Kidney glomerular epithelial cell (primary cell): ENCODE results near the gene RPRD2.

Experiments used
- DNase-seq: peaks from one replicate; lab custom pipeline; 2025; lab: John Stamatoyannopoulos, UW

The RPRD2 gene

DNA sequence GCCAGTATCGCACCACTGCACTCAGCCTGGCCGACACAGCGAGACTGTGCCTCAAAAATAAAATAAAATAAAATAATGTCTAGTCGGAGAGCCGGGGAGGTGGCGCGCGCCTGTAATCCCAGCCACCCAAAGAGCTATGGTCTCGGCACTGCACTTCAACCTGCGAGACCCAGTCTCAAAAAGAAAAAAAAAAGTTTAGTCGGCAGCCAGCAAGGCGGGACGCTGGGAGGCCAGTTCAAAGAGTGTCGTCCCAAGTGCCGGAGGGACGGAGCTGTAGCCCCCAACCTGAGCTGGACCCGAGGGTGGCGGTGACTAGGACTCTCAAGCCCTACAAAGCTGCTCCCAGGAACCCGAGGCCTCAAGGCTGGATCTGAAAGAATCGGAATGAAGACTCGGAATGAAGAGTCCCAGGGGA, 151.0 kb downstream of the RPRD2 start:
- no peak for DNase-seq

DNA sequence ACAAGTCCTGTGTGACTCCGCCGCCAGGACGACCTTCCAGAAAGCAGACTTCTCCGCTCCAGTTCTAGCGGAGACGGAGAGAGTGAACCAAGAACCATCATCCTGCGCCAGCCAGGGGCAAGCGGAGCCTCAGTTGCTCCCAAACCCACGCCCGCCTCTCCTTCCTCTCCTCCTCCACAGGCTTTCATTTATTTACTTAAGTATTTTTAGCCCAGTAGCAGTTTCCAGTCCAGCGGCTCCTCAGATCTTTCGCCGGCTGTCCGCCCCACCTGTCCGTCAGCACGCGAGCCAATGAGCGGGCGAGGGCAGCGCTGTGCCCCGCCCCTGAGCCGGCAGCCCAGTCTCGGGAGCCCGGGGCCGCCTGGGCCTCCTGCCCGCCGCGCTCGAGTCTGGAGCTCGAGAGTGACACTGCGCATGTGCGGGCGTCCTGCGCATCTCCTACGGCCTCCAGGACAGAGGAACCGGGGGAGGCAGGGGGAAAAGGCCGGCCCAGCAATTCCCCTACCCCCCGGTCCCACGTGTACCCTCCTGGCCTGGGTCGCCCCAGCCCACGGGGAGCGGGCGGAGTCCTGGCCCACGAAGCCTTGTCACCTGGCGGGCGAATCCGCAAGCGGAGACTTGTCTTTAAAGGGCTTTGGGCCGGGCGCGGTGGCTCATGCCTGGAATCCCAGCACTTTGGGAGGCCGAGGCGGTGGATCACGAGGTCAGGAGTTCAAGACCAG, 151.5 kb downstream of the RPRD2 start, which contains the start of gene FALEC:
TSS of gene FALEC (plus strand) at position 425 of the 722 bp plus-strand sequence.
- DNase-seq, result peak; percentile 90

DNA sequence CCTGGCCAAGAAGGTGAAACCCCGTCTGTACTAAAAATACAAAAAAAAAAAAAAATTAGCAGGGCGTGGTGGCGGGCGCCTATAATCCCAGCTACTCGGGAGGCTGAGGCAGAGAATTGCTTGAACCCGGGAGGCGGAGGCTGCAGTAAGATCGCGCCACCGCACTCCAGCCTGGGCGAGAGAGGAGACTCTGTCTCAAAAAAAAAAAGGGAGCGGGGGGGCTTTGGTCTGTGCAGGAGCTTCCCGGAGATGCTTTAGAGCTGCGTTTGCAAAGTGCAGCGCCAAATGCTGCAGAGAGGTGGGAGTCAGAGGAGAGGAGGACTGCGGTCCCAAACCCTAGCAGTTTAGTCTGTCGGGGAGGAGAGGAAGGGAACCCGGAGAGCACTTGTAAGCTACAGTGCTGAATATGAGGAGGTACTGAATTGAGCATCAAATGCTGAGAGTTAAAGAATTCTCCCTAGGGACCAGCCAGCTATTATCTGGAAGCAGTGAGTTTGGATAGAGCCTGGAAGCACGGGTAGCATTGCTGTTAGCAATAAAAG, 152.2 kb downstream of the RPRD2 start:
- no peak for DNase-seq

DNA sequence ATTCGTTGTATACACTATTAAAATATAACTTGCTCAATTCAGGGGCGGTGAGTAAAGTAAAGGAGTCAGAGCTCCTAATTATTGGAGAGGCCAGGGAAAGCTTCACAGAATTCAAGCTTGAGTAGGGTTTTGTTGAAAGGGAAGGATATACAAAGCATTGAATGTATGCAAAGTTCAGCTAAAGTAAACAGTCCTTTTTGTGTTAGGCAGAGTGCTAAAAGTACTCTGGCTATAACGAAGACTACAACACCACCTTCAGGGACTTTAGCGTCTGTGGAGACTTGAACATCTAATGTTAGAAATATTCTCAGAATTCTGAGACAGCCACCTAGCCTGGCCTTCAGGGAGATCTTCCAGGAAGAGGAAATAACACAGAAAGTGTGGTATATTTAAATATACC, 152.7 kb downstream of the RPRD2 start:
- DNase-seq, result peak; percentile 3

DNA sequence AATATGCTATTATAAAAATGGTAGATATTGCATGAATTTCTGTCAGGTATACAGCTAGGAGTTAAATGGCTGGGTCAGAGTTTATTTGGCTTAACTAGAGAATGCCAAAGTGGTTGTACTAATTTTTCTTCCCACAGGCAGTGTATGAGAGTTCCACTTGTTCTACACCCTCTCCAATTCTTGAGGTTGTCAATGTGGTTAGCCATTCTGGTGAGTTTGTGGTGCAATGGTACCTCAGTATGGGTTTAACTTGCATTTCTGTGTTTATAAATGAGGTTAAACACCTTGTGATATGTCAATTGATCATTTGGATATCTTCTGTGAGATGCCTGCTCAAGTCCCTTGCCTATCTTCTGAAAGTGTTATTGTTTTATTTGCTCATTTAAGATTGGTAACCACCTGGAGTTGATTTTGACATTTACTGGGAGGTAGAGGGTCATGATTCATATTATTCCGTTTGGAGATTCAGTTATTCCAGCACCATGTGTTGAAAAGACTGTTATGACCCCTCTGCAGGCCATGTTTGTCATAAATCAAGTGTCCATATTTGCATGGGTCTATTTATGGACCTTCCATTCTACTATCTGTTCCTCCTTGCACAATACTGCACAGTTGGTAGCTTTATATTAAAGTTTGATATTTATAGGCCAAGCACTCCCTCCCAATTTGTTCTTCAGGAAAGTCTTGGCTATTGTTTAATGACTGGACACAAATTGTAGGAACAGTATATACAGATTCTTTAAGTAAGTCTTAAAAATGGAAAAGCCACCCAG, 157.4 kb downstream of the RPRD2 start:
- DNase-seq, result no peak

DNA sequence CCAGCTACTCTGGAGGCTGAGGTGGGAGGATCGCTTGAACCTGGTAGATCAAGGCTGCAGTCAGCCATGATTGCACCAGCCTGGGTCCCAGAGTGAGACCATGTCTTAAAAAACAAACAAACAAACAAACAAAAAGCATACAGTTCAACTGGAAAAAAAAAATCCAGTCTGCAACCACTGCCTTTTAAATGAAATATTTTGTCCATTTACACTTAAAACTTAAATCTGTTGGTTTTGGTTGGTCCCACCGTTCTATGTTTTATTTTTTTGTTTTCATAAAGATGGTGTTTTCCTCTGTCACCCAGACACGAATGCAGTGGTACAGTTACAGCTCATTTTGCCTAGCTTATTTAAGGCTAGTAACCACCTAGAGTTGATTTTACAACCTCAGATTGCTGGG, 161.4 kb downstream of the RPRD2 start:
- DNase-seq, result no peak
